K562 (cell line): ENCODE results near the gene GRAMD1B. TPM values are rescaled to one million over a fixed set of nuclear protein-coding genes. Genes with fewer than 3 reads are reported as not detected.

Experiments
- ATAC-seq: fragments of 200-7000 bp; cut with Tn5 transposase; 3 replicates; pipeline ENCODE4 v1.9.1; 2020; ENCODE audit warnings: moderate library complexity
- BruUV-seq: library from RNA; stranded (reverse); fragments of 400-500 nt; replicated peaks from 2 replicates; lab custom pipeline; 2021; lab: Mats Ljungman, UMichigan
- CTCF ChIA-PET: fragments of 300-600 bp; formaldehyde crosslinking; extraction: SDS; loops from one replicate; lab custom pipeline; 2021; ENCODE audit warnings: low intra/inter-chr PET ratio; lab: Yijun Ruan, JAX
- POLR2A ChIA-PET: fragments of 300-600, 350-650 bp; sonication (Branson Sonifier 250); formaldehyde crosslinking; extraction: SDS; loops from one replicate; lab custom pipeline; 2021; ENCODE audit warnings: antibody characterized with exemption, inconsistent platforms; lab: Yijun Ruan, JAX
- DNase-seq, 4 experiments: peaks; one replicate each; pipeline versions ENCODE4 v3.0.0 to v3.0.0-alpha.2; 2011 to 2018; ENCODE audit warnings: low spot score in 3 of 4, mixed read lengths in 3 of 4; ENCODE audit errors: extremely low read depth in 1 of 4
- FAIRE-seq: peaks from 2 replicates; lab custom pipeline; 2011; peaks lifted over from hg19 to GRCh38; lab: Jason Lieb, UNC
- H2AFZ ChIP-seq: 2 replicates; pipeline ENCODE4 v1.6.0; 2011; ENCODE audit warnings: low read depth, low read length, control low read depth, inconsistent platforms
- H3K27ac ChIP-seq: fragments of 200-600 bp; 3 replicates; pipeline ENCODE4 v1.8.0; 2011; ENCODE audit warnings: low read depth, mild to moderate bottlenecking, control low read depth, inconsistent platforms, low read length, moderate library complexity, mixed read lengths; ENCODE audit errors: extremely low read depth
- H3K27me3 ChIP-seq, 2 experiments: fragments of 300-600 bp in 1 of 2; 2 replicates in 1 of 2; 3 replicates in 1 of 2; pipeline versions ENCODE4 v1.6.0 to v1.8.0; 2011; ENCODE audit warnings: inconsistent platforms in 2 of 2, low read length in 2 of 2, mild to moderate bottlenecking in 1 of 2, mixed read lengths in 1 of 2, moderate library complexity in 1 of 2; ENCODE audit not compliant: control insufficient read depth in 2 of 2, insufficient read depth in 2 of 2
- H3K36me3 ChIP-seq: fragments of 300-600 bp; 3 replicates; pipeline ENCODE4 v1.8.0; 2011; ENCODE audit warnings: mild to moderate bottlenecking, low read length, inconsistent platforms; ENCODE audit not compliant: control insufficient read depth, insufficient read depth
- H3K4me1 ChIP-seq, 2 experiments: fragments of 200-600 bp in 1 of 2; replicated peaks in 1 of 2; 2 replicates in 1 of 2; 3 replicates in 1 of 2; pipeline versions ENCODE4 v1.5.1 to v1.8.0; 2011; ENCODE audit warnings: inconsistent platforms in 2 of 2, low read length in 2 of 2, mild to moderate bottlenecking in 1 of 2, mixed read lengths in 1 of 2, moderate library complexity in 1 of 2; ENCODE audit not compliant: control insufficient read depth in 2 of 2, insufficient read depth in 2 of 2
- H3K4me2 ChIP-seq: 2 replicates; pipeline ENCODE4 v1.6.1; 2011; ENCODE audit warnings: low read length, control low read depth, inconsistent platforms, mixed read lengths; ENCODE audit not compliant: insufficient read depth
- H3K4me3 ChIP-seq: fragments of 200-600 bp; sonication (generic), shearing (Covaris generic); 2 replicates; pipeline ENCODE4 v1.5.1; 2016; ENCODE audit warnings: control low read depth, inconsistent platforms
- H3K79me2 ChIP-seq: fragments of 200-600 bp; 3 replicates; pipeline ENCODE4 v1.8.0; 2011; ENCODE audit warnings: low read length, inconsistent platforms; ENCODE audit not compliant: control insufficient read depth, insufficient read depth
- H3K9ac ChIP-seq, 2 experiments: 2 replicates each; pipeline versions ENCODE4 v1.6.0 to v1.6.1; 2011; ENCODE audit warnings: low read depth in 2 of 2, low read length in 2 of 2, control low read depth in 1 of 2, inconsistent platforms in 1 of 2, mild to moderate bottlenecking in 1 of 2, mixed read lengths in 1 of 2; ENCODE audit not compliant: insufficient read depth in 1 of 2
- H3K9me1 ChIP-seq: one replicate; pipeline ENCODE4 v1.6.0; 2011; ENCODE audit warnings: inconsistent platforms, mild to moderate bottlenecking, low read length, moderate library complexity; ENCODE audit not compliant: control insufficient read depth, insufficient read depth
- H3K9me3 ChIP-seq: replicated peaks from 2 replicates; pipeline ENCODE4 v1.5.1; 2011; ENCODE audit warnings: low read depth, low read length, inconsistent platforms; ENCODE audit not compliant: control insufficient read depth, insufficient read depth
- H4K20me1 ChIP-seq: replicated peaks from 2 replicates; pipeline ENCODE4 v1.6.1; 2011; ENCODE audit warnings: low read length, inconsistent platforms, mixed read lengths; ENCODE audit not compliant: control insufficient read depth, insufficient read depth
- ARID4B ChIP-seq: sonication (generic); formaldehyde crosslinking; IDR thresholded peaks from 2 replicates; pipeline ENCODE4 v1.8.0; 2022; ENCODE audit warnings: mild to moderate bottlenecking, missing genetic modification reagents
- BRF2 ChIP-seq: IDR thresholded peaks from 3 replicates; pipeline ENCODE4 v1.6.1; 2011; ENCODE audit warnings: borderline replicate concordance, mild to moderate bottlenecking; ENCODE audit not compliant: insufficient read length, insufficient read depth
- CBFA2T3 ChIP-seq: fragments of 450-650 bp; IDR thresholded peaks from 2 replicates; pipeline ENCODE4 v1.6.1; 2017
- CC2D1A ChIP-seq: fragments of 450-650 bp; IDR thresholded peaks from 2 replicates; pipeline ENCODE4 v1.6.1; 2017; ENCODE audit warnings: mild to moderate bottlenecking
- ELK1 ChIP-seq: sonication (generic); formaldehyde crosslinking; IDR thresholded peaks from 2 replicates; pipeline ENCODE4 v1.8.1; 2022; ENCODE audit warnings: missing genetic modification reagents
- ETV5 ChIP-seq: sonication (generic); formaldehyde crosslinking; IDR thresholded peaks from 2 replicates; pipeline ENCODE4 v1.4.0; 2020; ENCODE audit warnings: low read depth, mild to moderate bottlenecking, missing genetic modification reagents
- HEY1 ChIP-seq: fragments of 250-450 bp; sonication (Bioruptor Pico); IDR thresholded peaks from 2 replicates; pipeline ENCODE4 v1.5.0; 2020; ENCODE audit warnings: mild to moderate bottlenecking, moderate library complexity, borderline replicate concordance
- NBN ChIP-seq: fragments of 450-650 bp; IDR thresholded peaks from 2 replicates; pipeline ENCODE4 v1.6.1; 2016; ENCODE audit warnings: low read depth, mild to moderate bottlenecking
- POLR2B ChIP-seq: fragments of 450-650 bp; IDR thresholded peaks from 2 replicates; pipeline ENCODE4 v1.6.1; 2018; ENCODE audit warnings: low read depth; ENCODE audit not compliant: partially characterized antibody
- RNF2 ChIP-seq: sonication (generic); IDR thresholded peaks from 2 replicates; pipeline ENCODE4 v1.6.1; 2016
- STAT5B ChIP-seq: fragments of 250-450 bp; sonication (Bioruptor Pico); IDR thresholded peaks from 2 replicates; pipeline ENCODE4 v1.8.0; 2021; ENCODE audit warnings: mild to moderate bottlenecking, inconsistent platforms
- THAP7 ChIP-seq: fragments of 250-450 bp; sonication (Bioruptor Pico); IDR thresholded peaks from 2 replicates; pipeline ENCODE4 v1.5.0; 2021
- ZNF511 ChIP-seq: sonication (generic); formaldehyde crosslinking; IDR thresholded peaks from 2 replicates; pipeline ENCODE4 v1.8.0; 2022; ENCODE audit warnings: mild to moderate bottlenecking, missing genetic modification reagents
- ZNF740 ChIP-seq, 3 experiments: fragments of 200-800 bp in 1 of 3; sonication (Bioruptor generic) in 1 of 3; sonication (generic) in 1 of 3; formaldehyde crosslinking in 1 of 3; IDR thresholded peaks; 2 replicates each; pipeline versions ENCODE4 v1.6.1 to v1.8.0; 2016 to 2022; ENCODE audit warnings: mild to moderate bottlenecking in 2 of 3, missing compliant biosample characterization in 2 of 3, missing genetic modification characterization in 2 of 3, missing genetic modification reagents in 1 of 3
- in situ Hi-C: fragments of 300-500 bp; cut with MboI; formaldehyde crosslinking; loops from 4 replicates; pipeline ENCODE4 v1.15.0; 2018; ENCODE audit warnings: inconsistent platforms, mixed read lengths
- intact Hi-C: fragments of 100-400 bp; cut with micrococcal nuclease; formaldehyde crosslinking; loops from 2 replicates; pipeline ENCODE4 v1.14.2; 2022
- polyA plus RNA-seq, 8 experiments: library from polyadenylated mRNA; depleted of rRNA in 4 of 8; stranded (reverse) in 5 of 8; unstranded in 3 of 8; fragments of >200 nt; fragmentation: Nextera tagmentation in 2 of 8; fragmentation: Illumina TruSeq in 1 of 8; extraction: Ambion mirVana in 2 of 8; extraction: Trizol in 1 of 8; gene quantifications; 2 replicates each; pipeline versions ENCODE4 v1.2.1 to v1.2.3, GENCODE V29; 2011 to 2014; ENCODE audit warnings: inconsistent platforms in 1 of 8, missing spikeins in 1 of 8
- total RNA-seq, 7 experiments: library from RNA; depleted of rRNA in 6 of 7; stranded (reverse); fragments of >200 nt in 6 of 7; fragmentation: Illumina TruSeq in 2 of 7; extraction: Trizol in 2 of 7; gene quantifications; 2 replicates each; pipeline versions ENCODE4 v1.2.1 to v1.2.3, GENCODE V29; 2011 to 2021; ENCODE audit warnings: low replicate concordance in 1 of 7

GRAMD1B gene
- total and polyA plus RNA-seq, 9 of the 15 experiments (the other 6 are each of a cell fraction or from before 2014, with no cell fraction given) = 0.31 TPM; not detected in 8

- POLR2A ChIA-PET = interaction anchor here (1.2 kb wide), 1 partner anchor 10 kb away, joined by 3 read pairs; no protein-coding TSS in a partner anchor
- in situ Hi-C loops = no loop called here
- TF ChIP-seq CC2D1A = no peak
- TF ChIP-seq POLR2B = no peak
- no peak for TF ChIP-seq STAT5B (CRISPR knock-in tag)
- TF ChIP-seq HEY1 (CRISPR knock-in tag) = no peak
- no peak for TF ChIP-seq ETV5 (CRISPR knock-in tag)
- no peak for TF ChIP-seq ARID4B (CRISPR knock-in tag)
- no peak for TF ChIP-seq CBFA2T3
- TF ChIP-seq ZNF511 (CRISPR knock-in tag) = no peak
- no peak for TF ChIP-seq THAP7 (CRISPR knock-in tag)
- TF ChIP-seq ELK1 (CRISPR knock-in tag) = no peak
- no peak for TF ChIP-seq BRF2
- TF ChIP-seq RNF2 = no peak
- TF ChIP-seq NBN = no peak
- TF ChIP-seq ZNF740 (CRISPR knock-in tag; IDR thresholded peaks at IDR 0.05) = no peak
- no peak for TF ChIP-seq ZNF740 (tag; IDR thresholded peaks at IDR 0.05)
These were observed 13.5 kb upstream of the GRAMD1B start for GRCh38 chr11:123416566-123416965.

More at GRCh38 chr11:123416566-123416965, 13.5 kb upstream of the GRAMD1B start:
- H4K20me1 ChIP-seq = no peaks in the 10 kb centered on the region
- no peak overlapping the region for H3K4me3 ChIP-seq
- no peak overlapping the region for H2AFZ ChIP-seq
- CTCF ChIA-PET = interaction anchor here (0.7 kb wide), 1 partner anchor 114 kb away, joined by 3 read pairs; no protein-coding TSS in a partner anchor
- no peak overlapping the region for H3K9ac ChIP-seq
- BruUV-seq = no TSS peak
- H3K9me1 ChIP-seq = no peaks in the 10 kb centered on the region
- no peaks in the 10 kb centered on the region for H3K4me1 ChIP-seq
- ATAC-seq (no peak), FAIRE-seq (no peak), DNase-seq (no peak)
- H3K4me2 ChIP-seq = no peak overlapping the region
- no peaks in the 10 kb centered on the region for H3K36me3 ChIP-seq
- H3K79me2 ChIP-seq = no peaks in the 10 kb centered on the region
- intact Hi-C loops = no loop called here
- no peaks in the 10 kb centered on the region for H3K27me3 ChIP-seq
- H3K9me3 ChIP-seq = no peaks in the 10 kb centered on the region
- no peak overlapping the region for H3K27ac ChIP-seq
